Stimulated activated naive CD4-positive, alpha-beta T cell (primary cell): ENCODE data around the gene GPR26.

Source experiments
- DNase-seq, 6 experiments: peaks; one replicate each; lab custom pipeline; 2025; lab: John Stamatoyannopoulos, UW

The GPR26 gene

DNA sequence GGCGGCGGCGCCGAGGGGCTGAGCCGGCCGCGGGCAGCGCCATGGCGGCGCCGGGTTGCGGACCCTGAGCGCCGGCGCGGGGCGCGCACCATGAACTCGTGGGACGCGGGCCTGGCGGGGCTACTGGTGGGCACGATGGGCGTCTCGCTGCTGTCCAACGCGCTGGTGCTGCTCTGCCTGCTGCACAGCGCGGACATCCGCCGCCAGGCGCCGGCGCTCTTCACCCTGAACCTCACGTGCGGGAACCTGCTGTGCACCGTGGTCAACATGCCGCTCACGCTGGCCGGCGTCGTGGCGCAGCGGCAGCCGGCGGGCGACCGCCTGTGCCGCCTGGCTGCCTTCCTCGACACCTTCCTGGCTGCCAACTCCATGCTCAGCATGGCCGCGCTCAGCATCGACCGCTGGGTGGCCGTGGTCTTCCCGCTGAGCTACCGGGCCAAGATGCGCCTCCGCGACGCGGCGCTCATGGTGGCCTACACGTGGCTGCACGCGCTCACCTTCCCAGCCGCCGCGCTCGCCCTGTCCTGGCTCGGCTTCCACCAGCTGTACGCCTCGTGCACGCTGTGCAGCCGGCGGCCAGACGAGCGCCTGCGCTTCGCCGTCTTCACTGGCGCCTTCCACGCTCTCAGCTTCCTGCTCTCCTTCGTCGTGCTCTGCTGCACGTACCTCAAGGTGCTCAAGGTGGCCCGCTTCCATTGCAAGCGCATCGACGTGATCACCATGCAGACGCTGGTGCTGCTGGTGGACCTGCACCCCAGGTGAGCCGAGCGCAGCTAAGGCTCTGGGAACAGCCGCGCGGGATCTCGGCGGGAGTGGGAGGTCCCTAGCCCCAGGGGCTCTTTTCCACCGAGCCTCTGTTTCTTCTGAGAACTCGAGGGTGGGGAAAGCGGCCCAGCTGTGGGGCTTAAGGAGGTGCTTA is at the start of gene GPR26:
Gene GPR26, plus strand, starts transcription at position 38 of the 919 bp plus-strand sequence. Its CDS starts 53 bp downstream, at position 91.
- no peak for DNase-seq

DNA sequence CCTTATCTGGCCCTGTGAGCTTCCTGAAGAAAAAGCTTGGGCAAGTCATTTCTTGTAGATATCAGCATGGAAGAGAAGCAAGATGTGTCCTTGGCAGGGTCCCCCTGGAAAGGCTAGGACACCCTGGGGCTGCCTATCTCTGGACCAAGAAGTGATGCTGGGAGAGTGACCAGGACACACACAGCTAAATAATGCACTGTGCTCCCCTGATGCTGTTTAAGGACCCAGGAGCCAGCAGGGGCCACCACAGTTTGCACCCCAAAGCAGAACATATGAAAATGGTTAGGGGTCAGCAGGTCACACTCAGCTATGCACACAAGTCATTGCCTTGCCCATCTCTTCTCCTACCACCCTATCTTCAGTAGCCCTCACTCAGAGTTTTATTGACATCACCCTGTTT is 47.9 kb upstream of the GPR26 start:
- DNase-seq: no peak

DNA sequence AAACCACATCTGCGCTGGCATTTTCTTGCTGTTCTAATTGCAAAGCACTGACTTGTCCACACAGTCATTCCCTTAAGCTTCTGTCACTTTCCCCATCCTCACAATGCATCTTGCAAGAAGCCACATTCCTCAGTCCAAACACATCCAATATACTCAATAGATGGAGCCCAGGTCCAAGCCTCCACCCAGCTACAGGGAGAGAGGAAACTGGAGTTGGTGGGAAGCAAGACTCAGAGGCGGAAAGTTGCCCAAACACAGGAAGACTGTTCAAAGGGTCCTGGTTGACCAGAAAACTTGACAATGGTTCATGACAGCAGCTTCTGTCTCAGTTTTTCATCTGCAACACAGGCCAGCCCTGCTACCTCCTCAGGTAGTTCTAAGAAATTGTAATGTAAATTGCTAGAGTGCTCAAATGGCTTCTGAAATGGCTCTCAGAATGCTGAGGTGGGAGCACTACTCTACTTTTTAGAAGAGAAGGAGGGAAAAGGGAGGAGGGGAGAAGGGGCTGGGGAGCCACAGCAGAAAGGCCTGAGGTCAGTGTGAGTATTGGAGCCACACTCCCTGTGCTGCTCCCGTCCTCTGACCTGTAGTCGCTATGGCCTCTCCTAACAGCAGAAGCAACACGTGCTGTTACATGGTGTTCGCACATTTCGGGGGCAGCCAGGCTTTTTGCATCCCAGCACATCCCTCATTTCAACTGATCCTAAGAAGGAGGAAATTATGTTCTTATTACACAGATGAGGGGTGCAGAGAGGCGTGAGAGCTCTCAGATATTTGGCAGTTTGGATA is 46.9 kb upstream of the GPR26 start:
- no peak for DNase-seq

GRCh38 chr10:123620621-123621020 is 45.5 kb upstream of the GPR26 start:
- no peak for DNase-seq

GRCh38 chr10:123621492-123621891 is 44.7 kb upstream of the GPR26 start:
- DNase-seq: no peak

- DNase-seq: no peak
Measured at GRCh38 chr10:123621916-123622315, 44.2 kb upstream of the GPR26 start.

DNA sequence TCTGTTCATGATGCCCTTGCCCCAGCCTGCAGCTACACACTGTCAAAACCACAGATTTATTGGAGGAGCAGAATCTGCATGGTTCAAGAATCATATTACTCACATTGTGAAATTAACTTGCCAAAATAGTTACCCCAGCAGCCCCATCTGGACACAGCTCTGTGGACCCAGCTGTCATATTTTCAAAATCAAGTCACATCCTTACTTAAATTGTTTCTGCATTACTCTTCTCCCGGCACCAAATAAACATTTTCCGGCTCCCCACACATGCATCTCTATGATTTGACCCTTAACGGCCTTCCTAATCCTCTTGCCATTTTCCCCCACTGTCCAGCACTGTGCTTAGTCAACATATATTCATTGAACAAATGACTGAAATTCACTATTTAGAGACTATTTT is 43.8 kb upstream of the GPR26 start:
- DNase-seq: no peak

DNA sequence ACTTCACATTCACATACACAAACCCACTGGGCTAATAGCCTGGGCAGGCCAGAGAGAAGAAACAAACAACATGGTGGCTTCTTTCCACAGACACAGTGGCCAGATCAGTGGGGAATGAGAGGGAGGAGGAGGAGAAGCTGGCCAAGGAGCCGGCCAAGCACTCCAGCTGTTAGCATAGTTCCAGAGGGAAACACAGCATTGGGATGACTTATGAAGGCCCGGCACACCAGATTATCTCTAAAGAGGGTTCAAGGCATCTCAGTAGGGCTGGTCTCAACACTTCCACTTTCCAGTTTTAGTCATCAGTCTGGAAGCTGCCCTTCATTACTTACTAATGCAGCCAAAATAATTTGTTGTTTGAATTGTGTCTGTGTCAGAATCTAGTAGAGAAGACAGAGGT is 42.1 kb upstream of the GPR26 start:
- no peak for DNase-seq

- DNase-seq: no peak
Measured at GRCh38 chr10:123633106-123633505, 33.0 kb upstream of the GPR26 start.

DNA sequence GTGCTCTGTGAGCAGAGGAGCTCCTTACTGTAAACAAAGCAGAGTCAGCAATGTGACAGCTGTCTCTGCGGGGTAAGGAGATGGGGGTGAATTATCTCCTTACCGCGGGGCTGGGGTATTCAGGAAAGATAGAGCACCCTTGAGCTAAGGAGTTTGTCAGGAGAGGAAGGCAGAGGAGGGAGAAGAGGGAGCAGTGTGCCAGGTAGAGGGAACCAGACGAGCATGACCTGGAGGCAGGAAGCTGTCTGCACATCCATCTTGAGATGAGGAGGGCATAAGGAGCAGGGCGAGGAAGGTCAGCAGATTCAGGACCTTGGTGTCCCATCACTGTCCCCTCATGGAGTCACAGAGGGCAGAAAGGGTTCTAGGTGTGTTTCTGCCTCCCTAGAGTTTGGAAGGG is 32.5 kb upstream of the GPR26 start:
- no peak for DNase-seq

- no peak for DNase-seq
Measured at GRCh38 chr10:123634221-123634620, 31.9 kb upstream of the GPR26 start.

- no peak for DNase-seq
Measured at GRCh38 chr10:123635131-123635530, 31.0 kb upstream of the GPR26 start.

DNA sequence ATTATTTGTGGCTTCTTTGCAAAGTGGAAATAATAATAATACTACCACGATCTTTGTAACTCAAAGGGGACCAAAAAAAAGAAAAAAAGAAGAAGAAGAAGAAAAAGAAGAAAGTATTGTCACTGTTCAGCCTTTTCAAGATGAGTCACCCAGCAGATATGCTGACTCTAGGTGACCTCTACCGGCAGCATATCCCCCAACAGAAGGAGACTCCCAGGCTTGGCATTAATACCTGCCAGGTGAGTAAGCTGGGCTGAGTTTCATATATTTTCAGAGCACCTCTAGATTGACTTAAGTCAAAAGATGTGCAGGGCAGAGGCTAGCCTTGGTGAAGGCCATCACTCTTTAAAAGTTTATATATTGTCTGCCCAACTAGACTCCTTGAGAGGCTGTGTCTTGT is 30.4 kb upstream of the GPR26 start:
- no peak for DNase-seq

GRCh38 chr10:123636598-123637325 is 29.4 kb upstream of the GPR26 start:
- no peak for DNase-seq

DNA sequence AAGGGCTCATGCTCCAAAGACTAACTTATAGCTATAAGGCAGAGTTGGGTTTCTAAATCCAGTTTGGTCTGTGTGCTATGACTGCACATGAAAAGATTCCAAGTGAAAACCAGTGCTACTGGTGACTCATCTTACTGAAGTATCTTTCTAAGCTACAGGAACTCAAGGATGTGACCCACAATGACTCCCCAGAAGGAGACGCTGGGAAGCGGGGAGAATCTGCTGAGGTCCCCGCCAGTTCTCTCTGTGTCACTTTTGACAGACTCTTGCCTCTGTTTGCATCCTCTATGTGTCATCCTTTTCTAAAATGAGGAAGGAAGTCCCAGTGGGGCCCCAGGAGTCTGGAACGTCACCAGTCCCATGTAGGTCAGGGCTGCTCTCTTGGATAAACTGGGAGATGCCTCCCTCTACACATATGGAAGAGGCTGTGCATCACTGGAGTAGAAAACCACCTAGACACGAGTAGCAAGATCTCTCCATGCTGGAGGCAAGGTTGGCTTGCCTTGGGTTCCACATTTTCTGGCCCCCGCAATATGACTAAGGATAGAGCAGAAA is 28.8 kb upstream of the GPR26 start:
- DNase-seq: no peak

- no peak for DNase-seq
Measured at GRCh38 chr10:123639131-123639530, 27.0 kb upstream of the GPR26 start.

DNA sequence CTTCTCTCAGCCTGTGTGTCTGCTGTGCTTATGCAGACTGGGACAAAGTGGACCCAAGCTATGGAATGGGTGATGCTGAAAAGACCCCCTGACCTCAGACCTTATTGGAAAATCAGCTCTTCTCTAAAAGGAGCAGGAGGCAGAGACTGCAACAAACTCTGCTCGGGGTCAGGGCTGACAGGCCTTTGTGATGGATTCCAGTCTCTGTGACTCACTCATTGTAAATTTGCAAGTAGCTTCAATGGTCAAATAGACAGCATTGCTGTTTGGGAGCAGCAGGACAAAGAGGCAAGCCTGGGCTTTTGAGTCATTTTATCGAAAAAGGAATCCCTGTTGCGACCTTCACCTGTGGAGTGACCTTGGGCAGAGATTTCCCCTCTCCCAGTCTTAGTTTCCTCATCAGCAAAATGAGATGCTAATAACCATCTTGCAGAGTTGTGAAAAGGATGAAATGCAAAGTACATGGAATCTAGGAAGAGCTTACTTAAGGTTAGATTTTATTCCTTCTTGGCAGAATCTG is 26.1 kb upstream of the GPR26 start:
- no peak for DNase-seq

GRCh38 chr10:123642293-123642692 is 23.9 kb upstream of the GPR26 start:
- DNase-seq: no peak

GRCh38 chr10:123642697-123643096 is 23.5 kb upstream of the GPR26 start:
- no peak for DNase-seq

DNA sequence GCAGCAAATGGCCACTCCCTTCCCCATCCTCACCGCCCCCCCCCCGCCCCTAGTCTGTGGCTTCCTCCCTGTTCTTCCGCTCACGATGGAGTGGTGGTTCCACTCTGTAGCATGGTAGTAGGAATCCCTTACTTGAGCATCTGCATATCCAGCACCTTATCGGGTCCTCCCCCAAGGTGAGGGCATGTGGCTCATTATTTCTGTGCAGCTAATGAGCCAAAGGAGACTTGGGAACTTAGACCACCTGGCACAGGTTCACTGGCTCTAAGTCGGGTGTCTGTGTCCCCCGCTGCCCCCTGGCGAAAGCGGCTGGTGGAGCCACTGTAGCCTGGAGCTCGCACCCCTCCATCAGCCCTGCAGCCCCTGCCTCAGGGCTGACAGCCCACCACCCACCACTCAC is 22.8 kb upstream of the GPR26 start:
- DNase-seq: no peak

- DNase-seq: no peak
Measured at GRCh38 chr10:123645016-123645415, 21.1 kb upstream of the GPR26 start.

GRCh38 chr10:123645615-123646014 is 20.5 kb upstream of the GPR26 start:
- DNase-seq: no peak
